ENCODE measurements around the gene CNTFR. TPM values are rescaled to one million over a fixed set of nuclear protein-coding genes. Genes with fewer than 3 reads are reported as not detected.
A peak's percentile ranks its signal among the peaks of the same experiment; 100 is the strongest.

CNTFR gene
- total and polyA plus RNA-seq, 2 of the 8 experiments (the other 6 are each of a cell fraction or from before 2014, with no cell fraction given), result 1.2 to 4.2 TPM

- H2BK120ac ChIP-seq (replicated peaks; ENCODE audit: low read depth, low read length), result no peak overlapping the region
- peak overlapping the region; percentile 51; the same call in 1 of the 2 replicates for H3K18ac ChIP-seq (ENCODE audit: extremely low read depth, low read length)
- no peak overlapping the region for H3K9ac ChIP-seq (replicated peaks in 1 of 4; ENCODE audit: extremely low read depth in 1 of 4, low read depth in 3 of 4, low read length in 3 of 4)
- peak overlapping the region in 1 of 2 experiments; percentile 57; a peak in 1 of 4 replicates for H3K4me2 ChIP-seq (ENCODE audit: insufficient read depth in 1 of 2, low read depth in 2 of 2, low read length in 2 of 2)
- no peaks in the 10 kb centered on the region for H3K79me2 ChIP-seq (ENCODE audit: control insufficient read depth in 1 of 2, insufficient read depth in 2 of 2, low read length in 2 of 2)
- 72% methylated on average over 5 of the region's 5 CpGs; no CpG with 5 or more reads in 1 of the 2 experiments for WGBS, 2 experiments (ENCODE audit: extremely low coverage in 1 of 2, insufficient coverage in 1 of 2, insufficient read length in 1 of 2, insufficient replicate concordance in 2 of 2, low coverage in 1 of 2, low lambda C conversion rate in 2 of 2, missing lambda C conversion rate in 1 of 2)
- H3K14ac ChIP-seq (ENCODE audit: insufficient read length), result no peak overlapping the region
- TF ChIP-seq CHD1 (IDR thresholded peaks at IDR 0.05; ENCODE audit: low read depth, low read length), result no peak
- no peak for TF ChIP-seq SIN3A (conservative IDR thresholded peaks at IDR 0.05 in 1 of 2, IDR thresholded peaks at IDR 0.05 in 1 of 2; ENCODE audit: low read depth in 1 of 2, low read length in 2 of 2)
- peak; percentile 26 for TF ChIP-seq RNF2 (IDR thresholded peaks at IDR 0.05; ENCODE audit: borderline replicate concordance, low read depth, low read length, missing control alignments, poor library complexity, severe bottlenecking)
- no peak overlapping the region for H3K4me3 ChIP-seq (ENCODE audit: extremely low read depth in 1 of 4, insufficient read depth in 2 of 4, low read depth in 3 of 4, low read length in 4 of 4)
- POLR2A ChIA-PET (ENCODE audit: partially characterized antibody), result interaction anchor here (1.0 to 1.4 kb wide), 2 partner anchors 21 to 22 kb away, joined by 3 to 6 read pairs; no protein-coding TSS in a partner anchor
- peak overlapping the region; percentile 7 for H4K91ac ChIP-seq (replicated peaks; ENCODE audit: insufficient read length, low read length)
- peak overlapping the region; percentile 34 for H2BK15ac ChIP-seq (ENCODE audit: low read length)
- no peak overlapping the region for H3K23ac ChIP-seq (ENCODE audit: insufficient read length)
- H2AFZ ChIP-seq (ENCODE audit: low read length), result no peak overlapping the region
- H3K23me2 ChIP-seq (ENCODE audit: low read depth, low read length), result peaks cover 6% of the 10 kb centered on the region
- no peak overlapping the region for H3K56ac ChIP-seq (replicated peaks; ENCODE audit: insufficient read length, low read depth, low read length)
- DNase-seq (ENCODE audit: low read depth in 1 of 2, low spot score in 2 of 2) (no peak), FAIRE-seq (no peak)
- no peak overlapping the region for H4K5ac ChIP-seq (ENCODE audit: insufficient read length, low read depth, low read length)
- no peak overlapping the region for H3K4ac ChIP-seq (replicated peaks; ENCODE audit: insufficient read length, low read depth, low read length)
- peaks cover 0 to 7% (median 0%) of the 10 kb centered on the region in 4 experiments; a peak in 1 of 8 replicates for H3K36me3 ChIP-seq (ENCODE audit: control insufficient read depth in 2 of 4, insufficient read depth in 4 of 4, low read length in 3 of 4)
- peaks cover 7 to 30% (median 19%) of the 10 kb centered on the region in 4 experiments for H3K4me1 ChIP-seq (replicated peaks in 1 of 4; ENCODE audit: control insufficient read depth in 3 of 4, insufficient read depth in 4 of 4, low read length in 3 of 4)
- H3K9me3 ChIP-seq (ENCODE audit: insufficient read depth in 2 of 2, low read depth in 1 of 2, low read length in 1 of 2), result peaks cover 0 to 4% of the 10 kb centered on the region in 2 experiments; a peak in 1 of 4 replicates
- 0 out of 2 replicates have a peak overlapping the region, but pooled peaks have one; percentile 7 for H2AK5ac ChIP-seq (ENCODE audit: low read depth, low read length)
- H2BK5ac ChIP-seq (ENCODE audit: low read depth, low read length), result no peak overlapping the region
- CTCF ChIA-PET (ENCODE audit: partially characterized antibody), result interaction anchor here (0.5 to 13.8 kb wide), 10 partner anchors 10 to 455 kb away, joined by 3 to 241 read pairs (median 5); no protein-coding TSS in a partner anchor
- H3K27me3 ChIP-seq (replicated peaks in 1 of 4; ENCODE audit: control insufficient read depth in 3 of 4, extremely low read depth in 1 of 4, insufficient read depth in 3 of 4, low read length in 3 of 4), result peaks cover 48 to 96% (median 88%) of the 10 kb centered on the region in 4 experiments
- H2BK20ac ChIP-seq (ENCODE audit: low read length), result peak overlapping the region; percentile 29; the same call in 1 of the 2 replicates
- no peaks in the 10 kb centered on the region for H3K79me1 ChIP-seq (ENCODE audit: low read depth, low read length)
- H3K27ac ChIP-seq (ENCODE audit: low read depth, low read length), result no peak overlapping the region
- peaks cover 10 to 12% of the 10 kb centered on the region in 2 experiments for H4K20me1 ChIP-seq (replicated peaks in 1 of 2; ENCODE audit: control insufficient read depth in 1 of 2, insufficient read depth in 2 of 2, low read length in 2 of 2)
- no peak overlapping the region for H4K8ac ChIP-seq (ENCODE audit: extremely low read depth, insufficient read depth, low read length)
- H2BK12ac ChIP-seq (ENCODE audit: low read depth, low read length), result peak overlapping the region; percentile 32; the same call in 1 of the 2 replicates
These were observed 4.6 kb downstream of the CNTFR start for GRCh38 chr9:34584970-34585369.

All from H1 (cell line).